ENCODE measurements around the gene TIMM8B.

DNA sequence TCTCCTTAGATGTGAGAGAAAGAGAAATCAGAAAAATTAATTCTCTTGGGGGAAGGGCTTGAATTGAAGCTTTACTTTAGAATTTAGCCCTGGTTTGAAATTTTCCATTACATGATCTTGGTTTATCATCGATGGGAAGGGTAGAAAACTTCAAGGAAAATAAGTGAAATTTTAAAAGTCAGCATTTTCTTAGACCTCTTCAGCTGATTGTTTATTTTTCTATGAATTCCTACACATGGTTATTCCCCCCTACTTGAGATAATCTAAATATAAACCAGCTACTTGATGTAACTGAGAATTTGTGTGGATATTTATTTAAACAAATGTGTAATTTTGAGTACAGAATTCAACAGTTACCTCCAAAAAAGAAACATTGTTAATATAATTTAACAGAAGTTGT, 23.6 kb downstream of the TIMM8B start:
- TF ChIP-seq, protein P1, sequence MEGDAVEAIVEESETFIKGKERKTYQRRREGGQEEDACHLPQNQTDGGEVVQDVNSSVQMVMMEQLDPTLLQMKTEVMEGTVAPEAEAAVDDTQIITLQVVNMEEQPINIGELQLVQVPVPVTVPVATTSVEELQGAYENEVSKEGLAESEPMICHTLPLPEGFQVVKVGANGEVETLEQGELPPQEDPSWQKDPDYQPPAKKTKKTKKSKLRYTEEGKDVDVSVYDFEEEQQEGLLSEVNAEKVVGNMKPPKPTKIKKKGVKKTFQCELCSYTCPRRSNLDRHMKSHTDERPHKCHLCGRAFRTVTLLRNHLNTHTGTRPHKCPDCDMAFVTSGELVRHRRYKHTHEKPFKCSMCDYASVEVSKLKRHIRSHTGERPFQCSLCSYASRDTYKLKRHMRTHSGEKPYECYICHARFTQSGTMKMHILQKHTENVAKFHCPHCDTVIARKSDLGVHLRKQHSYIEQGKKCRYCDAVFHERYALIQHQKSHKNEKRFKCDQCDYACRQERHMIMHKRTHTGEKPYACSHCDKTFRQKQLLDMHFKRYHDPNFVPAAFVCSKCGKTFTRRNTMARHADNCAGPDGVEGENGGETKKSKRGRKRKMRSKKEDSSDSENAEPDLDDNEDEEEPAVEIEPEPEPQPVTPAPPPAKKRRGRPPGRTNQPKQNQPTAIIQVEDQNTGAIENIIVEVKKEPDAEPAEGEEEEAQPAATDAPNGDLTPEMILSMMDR (IDR thresholded peaks at IDR 0.05; ENCODE audit: poor library complexity, severe bottlenecking) = no peak
- TF ChIP-seq POLR2AphosphoS5 (IDR thresholded peaks at IDR 0.05) (no peak), EZH2 (IDR thresholded peaks at IDR 0.05; ENCODE audit: borderline replicate concordance, insufficient read depth, low read length, poor library complexity, severe bottlenecking) (no peak), EP300 (conservative IDR thresholded peaks at IDR 0.05; ENCODE audit: poor library complexity, severe bottlenecking) (no peak), MXI1 (conservative IDR thresholded peaks at IDR 0.05; ENCODE audit: poor library complexity, severe bottlenecking) (no peak)
- TF ChIP-seq, protein P2, sequence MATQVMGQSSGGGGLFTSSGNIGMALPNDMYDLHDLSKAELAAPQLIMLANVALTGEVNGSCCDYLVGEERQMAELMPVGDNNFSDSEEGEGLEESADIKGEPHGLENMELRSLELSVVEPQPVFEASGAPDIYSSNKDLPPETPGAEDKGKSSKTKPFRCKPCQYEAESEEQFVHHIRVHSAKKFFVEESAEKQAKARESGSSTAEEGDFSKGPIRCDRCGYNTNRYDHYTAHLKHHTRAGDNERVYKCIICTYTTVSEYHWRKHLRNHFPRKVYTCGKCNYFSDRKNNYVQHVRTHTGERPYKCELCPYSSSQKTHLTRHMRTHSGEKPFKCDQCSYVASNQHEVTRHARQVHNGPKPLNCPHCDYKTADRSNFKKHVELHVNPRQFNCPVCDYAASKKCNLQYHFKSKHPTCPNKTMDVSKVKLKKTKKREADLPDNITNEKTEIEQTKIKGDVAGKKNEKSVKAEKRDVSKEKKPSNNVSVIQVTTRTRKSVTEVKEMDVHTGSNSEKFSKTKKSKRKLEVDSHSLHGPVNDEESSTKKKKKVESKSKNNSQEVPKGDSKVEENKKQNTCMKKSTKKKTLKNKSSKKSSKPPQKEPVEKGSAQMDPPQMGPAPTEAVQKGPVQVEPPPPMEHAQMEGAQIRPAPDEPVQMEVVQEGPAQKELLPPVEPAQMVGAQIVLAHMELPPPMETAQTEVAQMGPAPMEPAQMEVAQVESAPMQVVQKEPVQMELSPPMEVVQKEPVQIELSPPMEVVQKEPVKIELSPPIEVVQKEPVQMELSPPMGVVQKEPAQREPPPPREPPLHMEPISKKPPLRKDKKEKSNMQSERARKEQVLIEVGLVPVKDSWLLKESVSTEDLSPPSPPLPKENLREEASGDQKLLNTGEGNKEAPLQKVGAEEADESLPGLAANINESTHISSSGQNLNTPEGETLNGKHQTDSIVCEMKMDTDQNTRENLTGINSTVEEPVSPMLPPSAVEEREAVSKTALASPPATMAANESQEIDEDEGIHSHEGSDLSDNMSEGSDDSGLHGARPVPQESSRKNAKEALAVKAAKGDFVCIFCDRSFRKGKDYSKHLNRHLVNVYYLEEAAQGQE (IDR thresholded peaks at IDR 0.05; ENCODE audit: borderline replicate concordance) = no peak
